K562 (cell line): Measurements from ENCODE around the gene ANK2.

Source experiments
- CHD2 ChIP-seq: IDR thresholded peaks from 2 replicates; pipeline ENCODE4 v1.6.1; 2011; ENCODE audit warnings: low read depth, low read length
- EZH2 ChIP-seq: IDR thresholded peaks from 2 replicates; pipeline ENCODE4 v1.6.1; 2012; ENCODE audit warnings: low read depth, mild to moderate bottlenecking, inconsistent platforms, low read length, borderline replicate concordance
- FUS ChIP-seq: fragments of 200-400 bp; formaldehyde crosslinking; optimal IDR thresholded peaks from 2 replicates; pipeline ENCODE3; 2017; ENCODE audit warnings: low read depth, low read length
- POLR2A ChIP-seq: fragments of 450-650 bp; conservative IDR thresholded peaks from 2 replicates; pipeline ENCODE4 v1.6.1; 2016
- SIN3A ChIP-seq, 2 experiments: fragments of 150-350 bp in 1 of 2; IDR thresholded peaks; 2 replicates each; pipeline ENCODE4 v1.6.1; 2011 to 2016; ENCODE audit warnings: borderline replicate concordance in 2 of 2, low read depth in 2 of 2, low read length in 2 of 2, mild to moderate bottlenecking in 2 of 2, moderate library complexity in 2 of 2; ENCODE audit not compliant: control insufficient read depth in 1 of 2
- ZBED1 ChIP-seq: IDR thresholded peaks from 2 replicates; pipeline ENCODE4 v1.6.1; 2014
- TF ChIP-seq, protein P1 (sequence below): fragments of 250-450 bp; sonication (Bioruptor Pico); IDR thresholded peaks from 2 replicates; pipeline ENCODE4 v1.5.0; 2021; ENCODE audit warnings: mild to moderate bottlenecking, moderate library complexity
- TF ChIP-seq, protein P2 (sequence below): sonication (generic); formaldehyde crosslinking; IDR thresholded peaks from 2 replicates; pipeline ENCODE4 v1.9.0; 2022; ENCODE audit warnings: mild to moderate bottlenecking, missing genetic modification reagents
- TF ChIP-seq, protein P3 (sequence below): sonication (generic); formaldehyde crosslinking; IDR thresholded peaks from 2 replicates; pipeline ENCODE4 v1.8.1; 2023; ENCODE audit warnings: mild to moderate bottlenecking, missing genetic modification reagents, moderate library complexity
- TF ChIP-seq, protein P4 (sequence below): fragments of 450-650 bp; formaldehyde crosslinking; conservative IDR thresholded peaks from 2 replicates; pipeline ENCODE4 v1.4.0; 2022; ENCODE audit warnings: mild to moderate bottlenecking, missing genetic modification characterization

DNA sequence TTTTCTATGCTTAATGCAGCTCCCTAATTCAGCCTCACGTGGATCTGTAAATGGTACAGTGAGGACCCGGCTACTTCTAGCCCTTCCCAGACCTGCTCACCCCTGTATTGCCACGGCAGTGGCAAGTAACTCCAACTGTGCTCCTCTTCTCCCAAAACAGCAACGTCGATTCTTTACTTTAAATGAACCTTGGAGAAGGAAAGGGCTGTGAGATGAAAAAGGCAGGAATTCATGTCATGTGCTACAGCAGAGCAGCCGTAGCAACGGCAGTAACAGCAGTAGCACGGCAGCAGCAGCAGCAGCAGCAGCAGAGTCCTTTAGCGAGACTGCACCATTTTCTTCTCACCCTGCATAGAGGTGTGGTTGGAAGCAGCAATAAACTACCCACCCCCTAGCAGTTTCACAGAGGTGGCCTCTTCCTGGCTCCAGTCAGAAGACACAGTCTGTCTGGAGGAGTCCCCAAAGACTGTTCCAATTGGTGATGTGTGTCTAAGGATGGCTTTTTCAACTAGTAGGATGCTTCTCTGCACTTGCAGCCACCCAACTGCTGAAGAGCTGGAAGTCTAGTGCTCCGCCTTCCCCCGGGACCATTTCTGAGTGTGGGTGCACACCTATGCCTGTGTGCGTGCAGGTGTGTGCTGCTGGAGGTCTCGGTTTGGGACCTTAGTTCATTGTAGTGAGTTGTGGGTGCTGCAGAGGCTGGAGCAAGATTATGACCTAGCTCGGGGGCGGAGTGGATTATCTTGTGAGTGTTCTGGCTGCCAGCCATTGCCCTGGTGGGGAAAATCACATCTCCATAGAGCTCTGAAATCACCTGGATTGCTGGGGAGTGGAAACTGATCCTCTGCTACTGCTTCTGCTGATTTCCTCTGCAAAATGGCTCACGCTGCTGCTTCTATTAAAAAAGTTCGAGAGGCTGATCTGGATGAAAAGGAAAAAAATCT lies 67.2 kb downstream of the ANK2 start:
- TF ChIP-seq EZH2: no peak
- no peak for TF ChIP-seq ZBED1
- TF ChIP-seq SIN3A (IDR thresholded peaks at IDR 0.05; ENCODE audit: borderline replicate concordance in 2 of 2, control insufficient read depth in 1 of 2, low read depth in 2 of 2, low read length in 2 of 2): no peak
- no peak for TF ChIP-seq FUS
- TF ChIP-seq, protein P1, sequence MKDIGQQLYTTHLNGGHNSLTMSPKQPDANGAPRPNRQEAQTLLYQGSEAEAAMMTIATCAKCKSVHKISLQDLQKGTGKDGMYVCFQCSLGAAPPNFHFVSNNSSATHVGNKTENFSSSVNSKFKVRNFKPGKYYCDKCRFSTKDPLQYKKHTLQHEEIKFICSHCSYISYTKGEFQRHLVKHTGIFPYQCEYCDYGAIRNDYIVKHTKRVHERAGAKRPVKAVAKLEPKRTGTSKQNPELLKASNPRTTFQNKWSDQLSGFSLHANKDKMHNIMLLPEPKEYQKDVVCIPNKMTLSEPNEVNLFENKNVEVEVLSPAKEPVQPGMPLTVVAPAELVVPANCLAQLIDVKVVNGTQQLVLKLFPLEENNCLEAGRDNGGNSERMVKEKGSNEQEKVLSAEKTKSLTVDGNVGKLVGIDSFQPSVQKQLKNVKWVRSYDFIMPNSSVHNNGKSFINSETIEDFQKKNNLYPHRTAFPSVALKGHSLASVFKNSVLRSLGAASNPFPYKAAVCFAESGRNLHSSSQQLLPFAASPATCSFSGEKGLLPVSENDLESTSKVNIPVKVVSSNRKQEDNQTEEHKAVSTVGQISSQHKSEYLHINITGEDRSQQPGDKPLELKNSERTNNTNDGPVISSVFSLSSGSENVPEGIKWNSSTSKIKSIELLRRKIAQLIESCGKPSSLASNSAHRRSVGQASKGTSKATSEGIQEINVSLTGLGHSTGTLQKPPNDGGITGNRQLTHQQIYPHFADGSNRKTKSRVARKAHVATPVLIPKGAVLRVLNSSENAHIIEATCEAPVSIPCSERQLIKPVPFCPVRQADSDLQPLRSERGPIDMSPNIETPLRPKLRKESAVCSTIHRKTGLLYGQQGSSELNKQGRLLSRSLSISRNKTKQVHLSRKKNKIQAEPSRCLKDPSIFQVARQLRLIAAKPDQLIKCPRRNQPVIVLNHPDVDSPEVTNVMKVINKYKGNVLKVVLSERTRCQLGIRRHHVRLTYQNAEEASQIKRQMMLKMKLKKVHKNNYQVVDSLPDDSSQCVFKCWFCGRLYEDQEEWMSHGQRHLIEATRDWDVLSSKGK (CRISPR knock-in tag): no peak
- TF ChIP-seq, protein P2, sequence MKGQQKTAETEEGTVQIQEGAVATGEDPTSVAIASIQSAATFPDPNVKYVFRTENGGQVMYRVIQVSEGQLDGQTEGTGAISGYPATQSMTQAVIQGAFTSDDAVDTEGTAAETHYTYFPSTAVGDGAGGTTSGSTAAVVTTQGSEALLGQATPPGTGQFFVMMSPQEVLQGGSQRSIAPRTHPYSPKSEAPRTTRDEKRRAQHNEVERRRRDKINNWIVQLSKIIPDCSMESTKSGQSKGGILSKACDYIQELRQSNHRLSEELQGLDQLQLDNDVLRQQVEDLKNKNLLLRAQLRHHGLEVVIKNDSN (CRISPR knock-in tag): no peak
- TF ChIP-seq, protein P3, sequence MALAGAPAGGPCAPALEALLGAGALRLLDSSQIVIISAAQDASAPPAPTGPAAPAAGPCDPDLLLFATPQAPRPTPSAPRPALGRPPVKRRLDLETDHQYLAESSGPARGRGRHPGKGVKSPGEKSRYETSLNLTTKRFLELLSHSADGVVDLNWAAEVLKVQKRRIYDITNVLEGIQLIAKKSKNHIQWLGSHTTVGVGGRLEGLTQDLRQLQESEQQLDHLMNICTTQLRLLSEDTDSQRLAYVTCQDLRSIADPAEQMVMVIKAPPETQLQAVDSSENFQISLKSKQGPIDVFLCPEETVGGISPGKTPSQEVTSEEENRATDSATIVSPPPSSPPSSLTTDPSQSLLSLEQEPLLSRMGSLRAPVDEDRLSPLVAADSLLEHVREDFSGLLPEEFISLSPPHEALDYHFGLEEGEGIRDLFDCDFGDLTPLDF (CRISPR knock-in tag): no peak
- TF ChIP-seq CHD2: no peak
- TF ChIP-seq, protein P4, sequence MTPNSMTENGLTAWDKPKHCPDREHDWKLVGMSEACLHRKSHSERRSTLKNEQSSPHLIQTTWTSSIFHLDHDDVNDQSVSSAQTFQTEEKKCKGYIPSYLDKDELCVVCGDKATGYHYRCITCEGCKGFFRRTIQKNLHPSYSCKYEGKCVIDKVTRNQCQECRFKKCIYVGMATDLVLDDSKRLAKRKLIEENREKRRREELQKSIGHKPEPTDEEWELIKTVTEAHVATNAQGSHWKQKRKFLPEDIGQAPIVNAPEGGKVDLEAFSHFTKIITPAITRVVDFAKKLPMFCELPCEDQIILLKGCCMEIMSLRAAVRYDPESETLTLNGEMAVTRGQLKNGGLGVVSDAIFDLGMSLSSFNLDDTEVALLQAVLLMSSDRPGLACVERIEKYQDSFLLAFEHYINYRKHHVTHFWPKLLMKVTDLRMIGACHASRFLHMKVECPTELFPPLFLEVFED: no peak
- no peak for TF ChIP-seq POLR2A
